ENCODE measurements around the gene RMND5B. TPM values are rescaled to one million over a fixed set of nuclear protein-coding genes. Genes with fewer than 3 reads are reported as not detected.
"Not testable (repeated sequence)": the region's sequence is repeated elsewhere in the genome, so short reads cannot be mapped to it uniquely, and the experiment has no call there.

Gene RMND5B
- total RNA-seq, 2 experiments from 2014 or later: 3.8 to 6.0 TPM

- DNase-seq: no peak
- ChIA-PET POLR2A (interaction anchor here (1.2 kb wide), 1 partner anchor 81 kb away, joined by 4 read pairs; the partner anchor contains the start of gene HNRNPAB), CTCF (interaction anchor here (1.0 to 3.0 kb wide), 6 partner anchors 8 to 48 kb away, joined by 3 to 14 read pairs (median 4); partner anchors contain the start of genes NHP2 and RMND5B)
- H3K27ac Mint-ChIP-seq: no peak overlapping the region
- no peak overlapping the region for H3K4me3 Mint-ChIP-seq
- no peaks in the 10 kb centered on the region for H3K9me3 Mint-ChIP-seq (ENCODE audit: insufficient read depth)
- H3K4me1 Mint-ChIP-seq (ENCODE audit: low read depth): peaks cover 24% of the 10 kb centered on the region
- no peaks in the 10 kb centered on the region for H3K36me3 Mint-ChIP-seq (ENCODE audit: low read depth)
- H3K27me3 Mint-ChIP-seq (ENCODE audit: low read depth): no peaks in the 10 kb centered on the region
- no peak for ATAC-seq
Measured at GRCh38 chr5:178123094-178123965, 7.5 kb upstream of the RMND5B start.

GRCh38 chr5:178123966-178124925 lies 6.6 kb upstream of the RMND5B start:
- Mint-ChIP-seq H3K27me3 (ENCODE audit: low read depth) (peaks cover under 1% of the 10 kb centered on the region), H3K4me3 (no peak overlapping the region), H3K9me3 (ENCODE audit: insufficient read depth) (no peaks in the 10 kb centered on the region), H3K36me3 (ENCODE audit: low read depth) (no peaks in the 10 kb centered on the region), H3K27ac (no peak overlapping the region), H3K4me1 (ENCODE audit: low read depth) (peaks cover 22% of the 10 kb centered on the region)
- ATAC-seq (no peak), DNase-seq (no peak)
- ChIA-PET CTCF (interaction anchor here (1.0 to 2.0 kb wide), 3 partner anchors 10 to 49 kb away, joined by 3 to 9 read pairs (median 3); no protein-coding TSS in a partner anchor), POLR2A (interaction anchor here (1.2 kb wide), 1 partner anchor 80 kb away, joined by 4 read pairs; the partner anchor contains the start of gene HNRNPAB)

GRCh38 chr5:178125253-178125906 lies 5.4 kb upstream of the RMND5B start:
- CTCF ChIA-PET: no interaction called here
- no peak overlapping the region for H3K27ac Mint-ChIP-seq
- POLR2A ChIA-PET: no interaction called here
- peaks cover 2% of the 10 kb centered on the region for H3K27me3 Mint-ChIP-seq (ENCODE audit: low read depth)
- H3K9me3 Mint-ChIP-seq (ENCODE audit: insufficient read depth): no peaks in the 10 kb centered on the region
- no peak overlapping the region for H3K4me3 Mint-ChIP-seq
- H3K36me3 Mint-ChIP-seq (ENCODE audit: low read depth): no peaks in the 10 kb centered on the region
- ATAC-seq (no peak), DNase-seq (no peak)
- H3K4me1 Mint-ChIP-seq (ENCODE audit: low read depth): peaks cover 24% of the 10 kb centered on the region

GRCh38 chr5:178126556-178126955 lies 4.3 kb upstream of the RMND5B start:
- Mint-ChIP-seq H3K4me1 (ENCODE audit: low read depth) (peaks cover 17% of the 10 kb centered on the region), H3K4me3 (no peak overlapping the region), H3K9me3 (ENCODE audit: insufficient read depth) (no peaks in the 10 kb centered on the region), H3K27ac (no peak overlapping the region), H3K36me3 (ENCODE audit: low read depth) (peaks cover 1% of the 10 kb centered on the region), H3K27me3 (ENCODE audit: low read depth) (peaks cover 3% of the 10 kb centered on the region)
- ATAC-seq: no peak
- CTCF ChIA-PET: no interaction called here
- no peak for DNase-seq
- POLR2A ChIA-PET: no interaction called here

- CTCF ChIA-PET: interaction anchor here (0.9 kb wide), 1 partner anchor 52 kb away, joined by 3 read pairs; no protein-coding TSS in a partner anchor
Measured at GRCh38 chr5:178127300-178128009, 3.4 kb upstream of the RMND5B start.

GRCh38 chr5:178129296-178129695 lies 1.5 kb upstream of the RMND5B start:
- Mint-ChIP-seq H3K9me3 (ENCODE audit: insufficient read depth) (no peaks in the 10 kb centered on the region), H3K4me3 (no peak overlapping the region), H3K4me1 (ENCODE audit: low read depth) (peaks cover 18% of the 10 kb centered on the region), H3K27me3 (ENCODE audit: low read depth) (peaks cover 6% of the 10 kb centered on the region), H3K36me3 (ENCODE audit: low read depth) (peaks cover 4% of the 10 kb centered on the region), H3K27ac (no peak overlapping the region)
- ChIA-PET POLR2A (interaction anchor here (0.6 kb wide), 1 partner anchor 66 kb away, joined by 3 read pairs; no protein-coding TSS in a partner anchor), CTCF (interaction anchor here (1.1 to 1.6 kb wide), 3 partner anchors 8 to 54 kb away, joined by 3 to 4 read pairs (median 3); no protein-coding TSS in a partner anchor)
- DNase-seq (no peak), ATAC-seq (no peak)

More at GRCh38 chr5:178127300-178128009, 3.4 kb upstream of the RMND5B start:
- H3K27ac Mint-ChIP-seq; H3K4me3 Mint-ChIP-seq; H3K36me3 Mint-ChIP-seq (ENCODE audit: low read depth); DNase-seq; ATAC-seq; POLR2A ChIA-PET; H3K27me3 Mint-ChIP-seq (ENCODE audit: low read depth); H3K9me3 Mint-ChIP-seq (ENCODE audit: insufficient read depth): not testable (repeated sequence)
- peaks cover 18% of the 10 kb centered on the region for H3K4me1 Mint-ChIP-seq (ENCODE audit: low read depth)

- not testable (repeated sequence) for ATAC-seq; H3K27me3 Mint-ChIP-seq (ENCODE audit: low read depth); DNase-seq; H3K36me3 Mint-ChIP-seq (ENCODE audit: low read depth); H3K9me3 Mint-ChIP-seq (ENCODE audit: insufficient read depth); H3K27ac Mint-ChIP-seq
- Mint-ChIP-seq H3K4me1 (ENCODE audit: low read depth) (peaks cover 18% of the 10 kb centered on the region), H3K4me3 (peak overlapping the region; percentile 65)
- CTCF ChIA-PET: interaction anchor here (1.6 to 2.3 kb wide), 2 partner anchors 8 to 54 kb away, joined by 3 to 14 read pairs; no protein-coding TSS in a partner anchor
- POLR2A ChIA-PET: interaction anchor here (2.5 kb wide), 1 partner anchor 10 kb away, joined by 12 read pairs; no protein-coding TSS in a partner anchor
Measured at GRCh38 chr5:178130234-178130575, 609 bp upstream of the RMND5B start.

- Mint-ChIP-seq H3K27me3 (ENCODE audit: low read depth) (peaks cover 6% of the 10 kb centered on the region), H3K27ac (peak overlapping the region; percentile 69), H3K4me3 (peak overlapping the region; percentile 68), H3K4me1 (ENCODE audit: low read depth) (peaks cover 18% of the 10 kb centered on the region), H3K36me3 (ENCODE audit: low read depth) (peaks cover 4% of the 10 kb centered on the region), H3K9me3 (ENCODE audit: insufficient read depth) (no peaks in the 10 kb centered on the region)
- ChIA-PET CTCF (interaction anchor here (1.4 to 2.3 kb wide), 2 partner anchors 10 to 56 kb away, joined by 4 to 14 read pairs; no protein-coding TSS in a partner anchor), POLR2A (interaction anchor here (0.7 to 2.5 kb wide), 4 partner anchors 11 to 1248 kb away, joined by 3 to 12 read pairs (median 4); partner anchors contain the start of gene HNRNPAB)
- no peak for DNase-seq
- no peak for ATAC-seq
Measured at GRCh38 chr5:178131446-178131996, 707 bp downstream of the RMND5B start.

GRCh38 chr5:178136990-178137389 lies 6.2 kb downstream of the RMND5B start:
- ChIA-PET POLR2A (no interaction called here), CTCF (interaction anchor here (4.6 kb wide), 1 partner anchor 61 kb away, joined by 34 read pairs; no protein-coding TSS in a partner anchor)
- Mint-ChIP-seq H3K4me1 (ENCODE audit: low read depth) (no peaks in the 10 kb centered on the region), H3K36me3 (ENCODE audit: low read depth) (peaks cover 2% of the 10 kb centered on the region), H3K27me3 (ENCODE audit: low read depth) (no peaks in the 10 kb centered on the region), H3K9me3 (ENCODE audit: insufficient read depth) (no peaks in the 10 kb centered on the region), H3K27ac (no peak overlapping the region), H3K4me3 (no peak overlapping the region)
- DNase-seq: no peak
- ATAC-seq: no peak

- POLR2A ChIA-PET: no interaction called here
Measured at GRCh38 chr5:178137991-178138390, 7.2 kb downstream of the RMND5B start.

More at GRCh38 chr5:178137991-178138390, 7.2 kb downstream of the RMND5B start:
- Mint-ChIP-seq H3K36me3 (ENCODE audit: low read depth) (peaks cover 2% of the 10 kb centered on the region), H3K4me3 (no peak overlapping the region), H3K27ac (no peak overlapping the region), H3K27me3 (ENCODE audit: low read depth) (no peaks in the 10 kb centered on the region), H3K4me1 (ENCODE audit: low read depth) (no peaks in the 10 kb centered on the region), H3K9me3 (ENCODE audit: insufficient read depth) (no peaks in the 10 kb centered on the region)
- CTCF ChIA-PET: interaction anchor here (1.6 to 4.6 kb wide), 2 partner anchors 17 to 62 kb away, joined by 9 to 34 read pairs; no protein-coding TSS in a partner anchor
- DNase-seq (no peak), ATAC-seq (no peak)

Data from activated CD8-positive, alpha-beta T cell treated with anti-CD3 and anti-CD28 coated beads, Interleukin-2, amount 10 ng/mL, durations not matched to agents 7 days and 5 days (primary cell).